Heart right ventricle (tissue), 16 donors: ENCODE data around the gene AHCTF1. TPM values are rescaled to one million over a fixed set of nuclear protein-coding genes. Genes with fewer than 3 reads are reported as not detected.
"Not testable (repeated sequence)": the region's sequence is repeated elsewhere in the genome, so short reads cannot be mapped to it uniquely, and the experiment has no call there.

Experiments
- ATAC-seq, 8 donors: fragments of 200-7000 bp; cut with Tn5 transposase; one replicate each; pipeline ENCODE4 v1.9.1; 2020; ENCODE audit warnings: mild to moderate bottlenecking in 8 of 8, moderate library complexity in 8 of 8, moderate number of reproducible peaks in 1 of 8
- DNase-seq, 2 donors: peaks; one replicate each; pipeline ENCODE4 v3.0.0-alpha.2; 2020
- H3K27ac ChIP-seq, 10 donors: fragments of 200-600 bp; sonication (generic) in 2 of 10; one replicate each; pipeline versions ENCODE4 v1.5.0 to v1.8.0; 2020 to 2022; ENCODE audit warnings: mild to moderate bottlenecking in 3 of 10
- H3K27me3 ChIP-seq, 7 donors: fragments of 200-600 bp; one replicate each; pipeline ENCODE4 v1.8.0; 2021 to 2022; ENCODE audit warnings: mild to moderate bottlenecking in 2 of 7
- H3K36me3 ChIP-seq, 9 donors: fragments of 200-600 bp; sonication (generic) in 1 of 9; one replicate each; pipeline versions ENCODE4 v1.5.0 to v1.8.0; 2020 to 2022; ENCODE audit warnings: mild to moderate bottlenecking in 2 of 9
- H3K4me1 ChIP-seq, 9 donors: fragments of 200-600 bp; sonication (generic) in 1 of 9; one replicate each; pipeline versions ENCODE4 v1.5.0 to v1.8.0; 2020 to 2022; ENCODE audit warnings: mild to moderate bottlenecking in 4 of 9
- H3K4me3 ChIP-seq, 10 donors: fragments of 200-600 bp; sonication (generic) in 2 of 10; one replicate each; pipeline versions ENCODE4 v1.5.0 to v1.8.0; 2020 to 2022; ENCODE audit warnings: mild to moderate bottlenecking in 7 of 10, moderate library complexity in 2 of 10
- H3K9me3 ChIP-seq, 11 donors: fragments of 200-600 bp in 10 of 11; sonication (generic) in 2 of 11; one replicate each; pipeline versions ENCODE4 v1.5.0 to v1.8.0; 2013 to 2022; ENCODE audit warnings: mild to moderate bottlenecking in 2 of 11, control low read depth in 1 of 11, moderate library complexity in 1 of 11
- CTCF ChIP-seq, 9 donors: fragments of 200-600 bp; sonication (generic) in 2 of 9; IDR thresholded peaks; one replicate each; pipeline versions ENCODE4 v1.5.0 to v1.8.0; 2021 to 2022; ENCODE audit warnings: antibody characterized with exemption in 9 of 9, mild to moderate bottlenecking in 5 of 9, moderate library complexity in 1 of 9
- WGBS, 2 donors: extraction: QIAGEN DNeasy Blood & Tissue Kit; methylation state at CpG; one replicate each; pipeline ENCODE4 v1.1.7; 2013; ENCODE audit warnings: inconsistent platforms in 1 of 2; 5-methylcytosine and 5-hydroxymethylcytosine counted together
- intact Hi-C, 10 donors: fragments of 100-400 bp; cut with DNase I; formaldehyde crosslinking; loops; one replicate each; pipeline versions ENCODE4 v1.11.1 to v1.14.2; 2022
- polyA plus RNA-seq, 2 donors: library from polyadenylated mRNA; stranded (reverse); fragments of 200-250 nt; gene quantifications; one replicate each; pipeline ENCODE4 v1.2.3, GENCODE V29; 2013
- total RNA-seq, 10 donors: library from RNA; stranded (reverse); fragmentation: NEBNext Ultra II Directional in 3 of 10; extraction: Animal tissue kit (Norgen Biotek cat#: 25700) in 3 of 10; gene quantifications; one replicate each; pipeline versions ENCODE4 v1.2.1 to v1.2.4, GENCODE V29; 2021 to 2023
- donor health status: Arrhythmogenic right ventricular cardiomyopathy.
- donor health status: ischemic (EF 13 %, LVEDD 7.1; RV severe dilation, severe dysfunction).
- donor health status: healthy with polysubstance abuse.
- donor health status: DM: no; HTN: yes; CAD: no.
- donor health status: DM: no; HTN: no; CAD: no.
- donor health status: ischemic (EF 25% LVEDD 6.9; RV normal size, moderate dysfunction).
- donor health status: ischemic (EF 25% LVEDD 5.7; RV mildly dilated, moderate dysfunction).
- donor health status: healthy.
- donor health status: DM: yes; HTN: yes; CAD: no.
- donor health status: Ischemic cardiomyopathy.
- donor health status: ischemic (EF 35%, LVEDD 5.7; RV mildly dilated, moderate dysfunction).
- donor health status: nonischemic (EF 11% LVEDD 7.7; RV severe dilation, severe dysfunction).
- donor health status: DM: yes; HTN: yes; CAD: no.
- donor health status: PGD.
- donor health status: ischemic (EF 29% LVEDD 5.4; RV normal size, mild dysfunction).
- donor health status: nonischemic (EF 23%, LVEDD 6.1; RV moderate dilation, normal function).

The AHCTF1 gene
- total and polyA plus RNA-seq, 12 donors, result 5.7 to 29.2 (median 18.5) TPM

DNA sequence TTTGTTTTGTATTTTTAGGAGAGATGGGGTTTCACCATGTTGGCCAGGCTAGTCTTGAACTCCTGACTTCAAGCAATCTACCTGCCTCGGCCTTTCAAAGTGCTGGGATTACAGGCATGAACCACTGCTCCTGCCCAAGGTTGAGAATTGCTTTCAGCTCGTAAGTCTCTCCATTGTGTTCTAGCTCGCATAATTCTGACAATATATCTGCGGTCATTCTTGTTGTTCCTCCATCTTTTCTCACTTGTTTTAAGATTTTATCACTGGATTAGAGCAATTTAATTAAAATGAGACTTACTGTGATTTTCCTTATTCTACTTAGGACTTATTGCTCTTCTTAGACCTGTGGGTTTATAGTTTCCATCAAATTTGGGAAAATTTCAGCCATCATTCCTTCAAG lies 102.9 kb downstream of the AHCTF1 start:
- Histone ChIP-seq H3K27ac (no peak overlapping the region), H3K36me3 (no peaks in the 10 kb centered on the region), H3K27me3 (no peaks in the 10 kb centered on the region), H3K4me1 (peaks cover 0 to 11% (median 0%) of the 10 kb centered on the region in 9 donors), H3K4me3 (no peak overlapping the region), H3K9me3 (peaks cover 0 to 17% (median 4%) of the 10 kb centered on the region in 11 donors)
- no peak for TF ChIP-seq CTCF (IDR thresholded peaks at IDR 0.05)
- DNase-seq (no peak), ATAC-seq (no peak)
- 94% methylated on average over 4 of the region's 4 CpGs for WGBS, 2 donors
- intact Hi-C loops, result no loop called here

DNA sequence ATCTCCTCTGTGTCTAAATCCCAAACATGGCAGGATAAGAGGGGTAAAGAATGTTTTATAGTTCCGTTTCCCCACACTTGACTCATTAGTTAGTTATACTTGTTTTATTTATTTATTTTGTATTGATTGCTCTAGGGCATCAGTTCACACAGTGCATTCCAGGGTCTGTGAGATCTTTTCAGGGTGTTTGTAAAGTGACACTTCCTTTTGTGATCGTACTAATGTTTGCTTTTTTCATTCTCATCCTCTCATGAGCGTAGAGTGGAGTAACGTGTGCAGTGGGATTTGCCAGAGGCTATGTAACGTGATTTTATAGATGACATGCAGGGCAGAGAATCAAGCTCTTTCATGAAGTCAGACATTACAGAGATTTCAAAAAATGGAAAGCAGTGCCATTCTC lies 104.4 kb downstream of the AHCTF1 start:
- Histone ChIP-seq H3K36me3 (no peaks in the 10 kb centered on the region), H3K4me3 (no peak overlapping the region), H3K27me3 (no peaks in the 10 kb centered on the region), H3K4me1 (peaks cover 0 to 11% (median 0%) of the 10 kb centered on the region in 9 donors), H3K9me3 (peaks cover 0 to 17% (median 4%) of the 10 kb centered on the region in 11 donors), H3K27ac (no peak overlapping the region)
- TF ChIP-seq CTCF (IDR thresholded peaks at IDR 0.05), result no peak
- 84 to 87% methylated on average over 5 of the region's 5 CpGs for WGBS, 2 donors
- DNase-seq, result no peak
- intact Hi-C loops, result no loop called here
- ATAC-seq, result no peak

- Histone ChIP-seq H3K36me3 (no peaks in the 10 kb centered on the region), H3K27me3 (no peaks in the 10 kb centered on the region), H3K4me1 (no peaks in the 10 kb centered on the region), H3K4me3 (no peak overlapping the region), H3K27ac (no peak overlapping the region), H3K9me3 (peaks cover 0 to 17% (median 4%) of the 10 kb centered on the region in 11 donors)
- no peak for TF ChIP-seq CTCF (IDR thresholded peaks at IDR 0.05)
- intact Hi-C loops, result no loop called here
- WGBS, 2 donors, result 49 to 98% methylated on average over 1 of the region's 1 CpG
- DNase-seq, result no peak
- ATAC-seq, result no peak
Observed at GRCh38 chr1:246825557-246826175, 106.1 kb downstream of the AHCTF1 start.

DNA sequence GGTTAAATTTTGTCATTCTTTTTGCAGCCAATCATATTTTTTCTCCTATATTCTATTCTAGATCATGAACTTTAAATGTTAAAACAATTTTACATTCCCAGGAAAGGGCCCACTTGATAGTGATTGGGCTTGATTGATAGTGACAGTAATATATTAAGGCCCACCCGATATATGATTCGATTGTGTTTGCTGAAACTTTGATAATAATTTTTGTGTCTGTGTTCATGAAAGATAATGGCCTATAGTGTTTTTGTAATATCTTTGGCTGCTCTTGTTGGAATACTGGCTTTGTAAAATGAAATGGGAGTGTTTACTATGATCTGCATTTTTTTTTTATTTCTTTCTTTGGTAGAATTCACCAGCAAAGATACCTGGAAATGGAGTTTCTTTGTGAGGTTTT lies 107.2 kb downstream of the AHCTF1 start:
- 81 to 95% methylated on average over 2 of the region's 2 CpGs for WGBS, 2 donors
- H3K27me3 ChIP-seq, result no peaks in the 10 kb centered on the region
- no peaks in the 10 kb centered on the region for H3K4me1 ChIP-seq
- TF ChIP-seq CTCF (IDR thresholded peaks at IDR 0.05), result no peak
- H3K4me3 ChIP-seq, result no peak overlapping the region
- no peaks in the 10 kb centered on the region for H3K36me3 ChIP-seq
- DNase-seq (no peak), ATAC-seq (no peak)
- peaks cover 0 to 13% (median 4%) of the 10 kb centered on the region in 11 donors for H3K9me3 ChIP-seq
- no peak overlapping the region for H3K27ac ChIP-seq
- intact Hi-C loops, result no loop called here

- H3K4me3 ChIP-seq, H3K9me3 ChIP-seq, intact Hi-C loops, DNase-seq, H3K36me3 ChIP-seq, H3K4me1 ChIP-seq, H3K27ac ChIP-seq, H3K27me3 ChIP-seq: not testable (repeated sequence)
- 88 to 90% methylated on average over 7 of the region's 7 CpGs for WGBS, 2 donors
- peak in 1 of 8 donors; percentile 34 for ATAC-seq
Observed at GRCh38 chr1:246822154-246822553, 109.6 kb downstream of the AHCTF1 start.
